HG03108 (cell line): ENCODE results near the gene REEP6.
"Not testable (repeated sequence)": the region's sequence is repeated elsewhere in the genome, so short reads cannot be mapped to it uniquely, and the experiment has no call there.

ENCODE experiments used
- ATAC-seq: cut with Tn5 transposase; IDR thresholded peaks from one replicate; pipeline ENCODE4 v1.9.1; 2021; ENCODE audit warnings: moderate library complexity; ENCODE audit not compliant: unreplicated experiment

The REEP6 gene

GRCh38 chr19:1505991-1506881 is 15.3 kb downstream of the REEP6 start:
- no peak for ATAC-seq

- no peak for ATAC-seq
These were observed 16.2 kb downstream of the REEP6 start for GRCh38 chr19:1507192-1507660.

GRCh38 chr19:1507763-1508506 is 17.0 kb downstream of the REEP6 start:
- peak; percentile 65 for ATAC-seq

GRCh38 chr19:1508507-1508856 is 17.5 kb downstream of the REEP6 start:
- no peak for ATAC-seq

- ATAC-seq, result no peak
These were observed 18.8 kb downstream of the REEP6 start for GRCh38 chr19:1509602-1510441.

- no peak for ATAC-seq
These were observed 19.4 kb downstream of the REEP6 start for GRCh38 chr19:1510442-1510806.

GRCh38 chr19:1510807-1511206 is 19.8 kb downstream of the REEP6 start:
- ATAC-seq, result no peak

- ATAC-seq, result no peak
These were observed 20.6 kb downstream of the REEP6 start for GRCh38 chr19:1511318-1512317.

- no peak for ATAC-seq
These were observed 21.9 kb downstream of the REEP6 start, which contains the start of gene ADAMTSL5 for GRCh38 chr19:1512671-1513498. Gene ADAMTSL5 (minus strand): TSS chr19:1513019. CDS start chr19:1510943, 2,076 bp downstream.

GRCh38 chr19:1513499-1514294 is 22.7 kb downstream of the REEP6 start:
- no peak for ATAC-seq

- no peak for ATAC-seq
These were observed 23.3 kb downstream of the REEP6 start for GRCh38 chr19:1514295-1514661.

- no peak for ATAC-seq
These were observed 24.2 kb downstream of the REEP6 start for GRCh38 chr19:1514986-1515721.

- no peak for ATAC-seq
These were observed 25.4 kb downstream of the REEP6 start for GRCh38 chr19:1516395-1516753.

GRCh38 chr19:1518471-1518870 is 27.5 kb downstream of the REEP6 start:
- no peak for ATAC-seq

GRCh38 chr19:1519802-1520201 is 28.8 kb downstream of the REEP6 start:
- ATAC-seq, result not testable (repeated sequence)

GRCh38 chr19:1520203-1520780 is 29.3 kb downstream of the REEP6 start:
- no peak for ATAC-seq

- no peak for ATAC-seq
These were observed 30.7 kb downstream of the REEP6 start for GRCh38 chr19:1521636-1522035.
